Caco-2 (cell line): ENCODE results near the gene ZNF787. TPM values are rescaled to one million over a fixed set of nuclear protein-coding genes. Genes with fewer than 3 reads are reported as not detected.

ENCODE experiments used
- BruUV-seq: library from RNA; stranded (reverse); fragments of 400-500 nt; replicated peaks from 2 replicates; lab custom pipeline; 2021; lab: Mats Ljungman, UMichigan
- CTCF ChIA-PET: fragments of 300-600 bp; sonication (Branson Sonifier 250); formaldehyde crosslinking; loops from one replicate; lab custom pipeline; 2022; ENCODE audit warnings: antibody characterized with exemption; lab: Charles Lee
- POLR2A ChIA-PET: fragments of 300-600 bp; sonication (Branson Sonifier 250); formaldehyde crosslinking; loops from one replicate; lab custom pipeline; 2022; ENCODE audit warnings: antibody characterized with exemption; lab: Charles Lee
- DNase-seq, 2 experiments: peaks; one replicate each; pipeline versions ENCODE4 v3.0.0 to v3.0.0-alpha.2; 2020 to 2022
- H3K27me3 ChIP-seq: replicated peaks from 2 replicates; pipeline ENCODE4 v1.6.0; 2011; ENCODE audit warnings: low read length; ENCODE audit not compliant: control insufficient read depth, insufficient read depth
- H3K36me3 ChIP-seq: 2 replicates; pipeline ENCODE4 v1.5.1; 2011; ENCODE audit warnings: low read length; ENCODE audit not compliant: control insufficient read depth, insufficient read depth
- H3K4me1 ChIP-seq: fragments of 250-450 bp; sonication (Bioruptor Pico); 2 replicates; pipeline ENCODE4 v1.5.1; 2020; ENCODE audit warnings: mild to moderate bottlenecking
- H3K4me3 ChIP-seq: 2 replicates; pipeline ENCODE4 v1.5.1; 2011; ENCODE audit warnings: low read depth, mild to moderate bottlenecking, control low read depth, low read length
- H3K9me3 ChIP-seq: fragments of 250-450 bp; sonication (Bioruptor Pico); 2 replicates; pipeline ENCODE4 v1.5.1; 2020; ENCODE audit warnings: mild to moderate bottlenecking, moderate library complexity
- H3K27ac Mint-ChIP-seq: one replicate; pipeline ENCODE4 v1.8.0; 2022; ENCODE audit warnings: mixed read lengths; ENCODE audit not compliant: unreplicated experiment
- H3K27me3 Mint-ChIP-seq: one replicate; pipeline ENCODE4 v1.8.0; 2022; ENCODE audit warnings: mixed read lengths; ENCODE audit not compliant: insufficient read depth, unreplicated experiment
- H3K36me3 Mint-ChIP-seq: one replicate; pipeline ENCODE4 v1.8.0; 2022; ENCODE audit warnings: mild to moderate bottlenecking, mixed read lengths; ENCODE audit not compliant: insufficient read depth, unreplicated experiment
- H3K4me1 Mint-ChIP-seq: one replicate; pipeline ENCODE4 v1.8.0; 2022; ENCODE audit warnings: low read depth, mixed read lengths; ENCODE audit not compliant: unreplicated experiment
- H3K4me3 Mint-ChIP-seq: one replicate; pipeline ENCODE4 v1.8.0; 2022; ENCODE audit warnings: mild to moderate bottlenecking, moderate library complexity, mixed read lengths; ENCODE audit not compliant: unreplicated experiment
- H3K9me3 Mint-ChIP-seq: one replicate; pipeline ENCODE4 v1.8.0; 2022; ENCODE audit warnings: mixed read lengths; ENCODE audit not compliant: unreplicated experiment
- CTCF ChIP-seq, 2 experiments: fragments of 200-600 bp in 1 of 2; IDR thresholded peaks; 1 replicate in 1 of 2; 2 replicates in 1 of 2; pipeline versions ENCODE4 v1.5.1 to v1.8.0; 2011 to 2022; ENCODE audit warnings: antibody characterized with exemption in 1 of 2, control low read depth in 1 of 2, inconsistent platforms in 1 of 2, low read depth in 1 of 2, low read length in 1 of 2, mild to moderate bottlenecking in 1 of 2, moderate library complexity in 1 of 2; ENCODE audit not compliant: insufficient read depth in 1 of 2, severe bottlenecking in 1 of 2, unreplicated experiment in 1 of 2
- intact Hi-C: fragments of 100-400 bp; cut with micrococcal nuclease; formaldehyde crosslinking; loops from one replicate; pipeline ENCODE4 v1.10.0; 2022; ENCODE audit not compliant: unreplicated experiment
- total RNA-seq: library from RNA; stranded (reverse); gene quantifications from 2 replicates; pipeline ENCODE4 v1.2.3, GENCODE V29; 2022

Gene ZNF787
- total RNA-seq, 1 experiment from 2014 or later = 60.0 TPM

GRCh38 chr19:56142087-56142787 lies 21.1 kb upstream of the ZNF787 start:
- Histone ChIP-seq H3K36me3 (peaks cover 3% of the 10 kb centered on the region), H3K4me3 (peak overlapping the region; percentile 70), H3K4me1 (peaks cover 21% of the 10 kb centered on the region), H3K27me3 (no peaks in the 10 kb centered on the region), H3K9me3 (no peaks in the 10 kb centered on the region)
- peak overlapping the region; percentile 87 for H3K4me3 Mint-ChIP-seq
- no peak for TF ChIP-seq CTCF (IDR thresholded peaks at IDR 0.05; ENCODE audit: insufficient read depth in 1 of 2, low read depth in 1 of 2, low read length in 1 of 2, severe bottlenecking in 1 of 2, unreplicated experiment in 1 of 2)
- POLR2A ChIA-PET = interaction anchor here (0.9 to 1.9 kb wide), 2 partner anchors 10 to 21 kb away, joined by 3 to 8 read pairs; partner anchors contain the start of gene ZNF787
- peak overlapping the region; percentile 94 for H3K27ac Mint-ChIP-seq
- peak; percentile 88 to 94 for DNase-seq
- peaks cover 36% of the 10 kb centered on the region for H3K4me1 Mint-ChIP-seq
- peaks cover 43% of the 10 kb centered on the region for H3K36me3 Mint-ChIP-seq
- no peaks in the 10 kb centered on the region for H3K27me3 Mint-ChIP-seq
- no peaks in the 10 kb centered on the region for H3K9me3 Mint-ChIP-seq
- intact Hi-C loops = loop anchor here (2.0 to 10.0 kb wide), 3 partner anchors 23 to 1680 kb away; partner anchors contain the start of genes LENG9 and U2AF2
- BruUV-seq = TSS peak; percentile 40
- CTCF ChIA-PET = interaction anchor here (0.6 to 1.4 kb wide), 2 partner anchors 13 to 191 kb away, joined by 3 to 4 read pairs; no protein-coding TSS in a partner anchor

DNA sequence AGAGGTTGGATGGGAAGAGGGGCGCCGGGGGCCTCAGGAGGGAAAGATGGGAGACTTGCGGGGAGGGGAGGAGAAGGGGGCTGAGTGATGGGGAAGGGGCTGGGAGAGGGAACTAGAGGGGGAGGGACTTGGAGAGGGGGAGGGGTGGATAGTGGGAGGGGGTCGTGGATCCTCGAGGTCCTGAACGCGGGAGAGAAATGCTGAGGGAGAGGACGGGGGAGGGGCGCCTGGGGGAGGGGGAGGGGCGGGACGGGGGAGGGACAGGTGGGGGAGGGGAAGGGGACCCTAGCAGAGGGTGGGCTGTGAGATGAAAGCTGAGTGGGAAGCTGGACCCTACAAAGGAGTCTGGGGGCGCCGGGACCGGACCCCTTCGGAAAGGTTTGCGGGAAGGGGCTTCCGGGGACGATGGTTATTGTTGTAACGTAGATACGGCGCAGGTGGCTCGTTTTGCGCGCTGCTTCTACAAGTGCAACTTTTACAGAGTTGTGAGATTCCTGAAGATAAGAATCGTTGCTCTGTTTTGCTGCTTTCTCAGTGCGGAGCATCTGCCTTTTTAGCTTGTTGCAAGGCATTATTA lies 20.4 kb upstream of the ZNF787 start:
- peak overlapping the region; percentile 87 for H3K4me3 Mint-ChIP-seq
- Histone ChIP-seq H3K27me3 (no peaks in the 10 kb centered on the region), H3K4me3 (peak overlapping the region; percentile 70), H3K4me1 (peaks cover 21% of the 10 kb centered on the region), H3K36me3 (peaks cover 2% of the 10 kb centered on the region), H3K9me3 (no peaks in the 10 kb centered on the region)
- POLR2A ChIA-PET = interaction anchor here (0.5 to 1.9 kb wide), 8 partner anchors 9 to 192 kb away, joined by 3 to 13 read pairs (median 8); partner anchors contain the start of genes ZNF787 and ZSCAN5A
- no peak for TF ChIP-seq CTCF (IDR thresholded peaks at IDR 0.05; ENCODE audit: insufficient read depth in 1 of 2, low read depth in 1 of 2, low read length in 1 of 2, severe bottlenecking in 1 of 2, unreplicated experiment in 1 of 2)
- H3K36me3 Mint-ChIP-seq = peaks cover 39% of the 10 kb centered on the region
- peaks cover 36% of the 10 kb centered on the region for H3K4me1 Mint-ChIP-seq
- DNase-seq = peak in 1 of 2 experiments; percentile 61
- intact Hi-C loops = loop anchor here (1.0 to 10.0 kb wide), 4 partner anchors 20 to 1679 kb away; partner anchors contain the start of genes LENG9, U2AF2, ZNF787 and ZSCAN5A
- peak overlapping the region; percentile 97 for H3K27ac Mint-ChIP-seq
- CTCF ChIA-PET = interaction anchor here (0.7 to 1.5 kb wide), 3 partner anchors 61 to 192 kb away, joined by 4 to 10 read pairs (median 4); no protein-coding TSS in a partner anchor
- no peaks in the 10 kb centered on the region for H3K27me3 Mint-ChIP-seq
- no TSS peak for BruUV-seq
- no peaks in the 10 kb centered on the region for H3K9me3 Mint-ChIP-seq
